ENCODE measurements around the gene TRAK1.

TRAK1 gene

GRCh38 chr3:42222942-42223693 is 132.0 kb downstream of the TRAK1 start:
- H3K4me3 ChIP-seq (ENCODE audit: low read length): no peak overlapping the region
- no peak for TF ChIP-seq CTCF (conservative IDR thresholded peaks at IDR 0.05; ENCODE audit: low read length)
- no peak for DNase-seq (ENCODE audit: low read depth)

DNA sequence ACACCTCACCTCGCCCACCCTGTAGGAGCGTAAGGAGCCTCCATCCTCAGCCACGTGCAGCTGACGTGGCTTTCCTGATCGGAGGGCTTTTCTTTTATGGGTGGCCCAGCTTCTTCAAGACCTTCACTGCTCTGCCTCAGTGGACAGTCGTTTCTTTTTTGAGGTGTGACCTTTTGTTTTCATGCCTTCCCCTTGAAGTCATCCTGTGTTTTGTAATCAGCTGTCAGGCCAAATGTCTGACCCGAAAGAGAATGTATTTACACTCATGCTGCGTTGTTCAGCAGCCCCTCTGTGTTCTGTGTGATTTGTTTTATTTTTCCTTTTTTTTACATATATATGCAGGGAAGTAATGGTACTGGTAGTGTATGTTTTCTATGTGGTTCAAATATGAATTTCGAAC is 133.0 kb downstream of the TRAK1 start:
- TF ChIP-seq CTCF (conservative IDR thresholded peaks at IDR 0.05; ENCODE audit: low read length): no peak
- no peak overlapping the region for H3K4me3 ChIP-seq (ENCODE audit: low read length)
- DNase-seq (ENCODE audit: low read depth): no peak

GRCh38 chr3:42224658-42225421 is 133.7 kb downstream of the TRAK1 start:
- TF ChIP-seq CTCF (conservative IDR thresholded peaks at IDR 0.05; ENCODE audit: low read length): no peak
- no peak for DNase-seq (ENCODE audit: low read depth)
- H3K4me3 ChIP-seq (ENCODE audit: low read length): no peak overlapping the region

DNA sequence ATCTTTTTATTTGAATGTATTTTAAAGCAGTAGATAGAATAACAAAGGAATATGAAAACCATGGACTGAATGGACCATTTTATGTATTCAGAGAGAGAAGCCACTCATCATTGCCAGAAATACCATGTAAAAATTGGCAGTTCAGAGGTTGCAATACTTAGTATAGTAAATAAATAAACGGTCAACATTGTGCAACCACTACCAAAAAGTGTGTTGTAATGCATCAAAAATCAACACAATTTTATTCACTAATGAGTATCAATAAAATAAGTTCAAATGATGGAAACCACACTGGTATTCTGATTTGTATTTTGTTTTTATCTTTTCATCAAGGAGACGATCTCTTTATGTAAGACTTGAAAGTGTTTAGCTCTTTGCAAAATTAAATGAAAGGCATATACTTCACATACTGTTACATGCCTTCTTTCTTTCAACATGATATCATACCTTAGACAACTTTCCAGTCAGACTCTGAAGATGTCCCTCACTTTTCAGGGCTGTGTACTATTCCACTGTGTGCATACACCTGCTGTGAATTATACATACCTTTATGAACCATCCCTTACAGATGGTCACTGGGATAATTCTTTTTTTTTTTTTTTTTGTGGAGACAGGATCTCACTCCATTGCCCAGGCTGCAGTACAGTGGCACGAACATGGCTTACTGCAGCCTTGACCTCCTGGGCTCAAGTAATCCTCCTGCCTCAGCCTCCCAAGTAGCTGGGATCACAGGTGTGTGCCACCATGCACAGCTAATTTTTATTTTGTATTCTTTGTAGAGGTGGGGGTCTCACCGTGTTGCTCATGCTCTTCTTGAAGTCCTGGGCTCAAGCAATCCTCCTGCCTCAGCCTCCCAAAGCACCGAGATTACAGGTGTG is 134.6 kb downstream of the TRAK1 start:
- TF ChIP-seq CTCF (conservative IDR thresholded peaks at IDR 0.05; ENCODE audit: low read length): no peak
- no peak for DNase-seq (ENCODE audit: low read depth)
- H3K4me3 ChIP-seq (ENCODE audit: low read length): no peak overlapping the region

DNA sequence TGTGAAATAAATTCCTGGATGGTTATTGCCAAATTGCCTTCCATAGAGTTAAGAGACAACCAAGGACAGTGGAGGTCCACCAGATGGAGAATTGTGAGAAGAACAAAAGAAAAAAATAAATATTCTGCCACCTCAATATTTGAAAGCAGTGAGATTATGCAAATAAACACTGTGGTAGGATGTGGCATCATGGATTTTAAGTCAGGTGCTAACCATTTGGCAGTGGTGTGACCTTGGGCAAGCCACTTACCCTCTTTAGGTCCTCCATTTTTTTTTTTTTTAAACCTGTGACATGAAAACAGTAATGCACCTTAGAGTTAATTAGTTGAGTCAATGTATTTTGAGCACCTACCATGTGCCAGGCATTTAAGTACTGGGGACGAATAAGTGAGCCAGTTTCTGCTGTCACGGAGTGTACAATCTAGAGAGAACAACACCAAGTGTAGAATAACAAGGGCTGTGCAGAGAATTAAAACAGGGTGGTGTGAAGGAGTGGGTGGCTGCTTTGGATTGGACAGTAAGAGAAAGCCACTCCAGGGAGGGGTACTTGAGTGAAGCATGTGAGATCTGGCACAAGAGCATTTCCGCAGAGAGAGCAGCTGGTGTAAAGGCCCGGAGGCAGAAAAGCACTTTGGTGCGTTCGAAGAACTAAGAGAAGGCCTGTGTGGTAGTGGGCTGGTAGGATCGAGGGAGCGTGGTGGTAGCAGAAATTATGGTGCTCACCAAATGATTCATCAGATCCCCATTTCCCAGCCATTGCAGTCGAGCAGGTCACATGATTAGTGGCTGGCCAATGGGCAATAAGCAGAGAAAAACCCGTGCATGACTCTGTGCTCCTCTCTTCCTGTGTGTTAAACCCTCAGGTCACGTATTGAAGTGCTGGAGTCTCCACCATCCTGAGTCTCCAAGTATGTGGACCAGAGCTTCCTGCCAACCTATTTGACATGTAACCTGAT is 135.6 kb downstream of the TRAK1 start:
- H3K4me3 ChIP-seq (ENCODE audit: low read length): no peak overlapping the region
- no peak for DNase-seq (ENCODE audit: low read depth)
- no peak for TF ChIP-seq CTCF (conservative IDR thresholded peaks at IDR 0.05; ENCODE audit: low read length)

DNA sequence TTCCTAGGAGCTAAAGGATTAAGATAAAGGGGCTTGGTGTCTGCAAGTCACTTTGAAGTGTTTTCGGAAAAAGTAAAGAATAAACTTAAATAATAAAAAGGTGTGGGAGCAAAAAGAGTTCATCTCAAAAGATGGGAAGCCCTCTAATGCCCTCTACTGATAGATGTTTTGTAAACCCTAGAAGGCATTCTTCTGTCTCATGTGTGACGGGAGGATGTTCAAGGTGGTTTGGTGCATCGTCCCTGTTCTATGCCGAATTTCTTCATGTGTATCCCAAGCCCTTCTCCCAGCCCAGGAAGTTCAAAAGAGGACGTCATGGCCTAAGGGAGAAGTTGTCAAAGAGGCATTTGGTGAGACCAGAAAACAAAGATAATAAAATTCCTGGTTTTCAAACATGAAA is 137.6 kb downstream of the TRAK1 start:
- DNase-seq (ENCODE audit: low read depth): no peak

More for the DNA sequence above, 137.6 kb downstream of the TRAK1 start:
- TF ChIP-seq CTCF (conservative IDR thresholded peaks at IDR 0.05; ENCODE audit: low read length): peak; percentile 25; the same call in 1 of the 2 replicates
- H3K4me3 ChIP-seq (ENCODE audit: low read length): no peak overlapping the region

All from AG10803 (cell line).